ENCODE measurements around the gene CDK5RAP3.
A peak's percentile ranks its signal among the peaks of the same experiment; 100 is the strongest.

CDK5RAP3 gene

GRCh38 chr17:48002916-48003416, 32.1 kb downstream of the CDK5RAP3 start:
- DNase-seq (ENCODE audit: low read depth) = no peak
- no peak overlapping the region for H3K4me3 ChIP-seq (ENCODE audit: low read depth, low read length)
- TF ChIP-seq CTCF (IDR thresholded peaks at IDR 0.05; ENCODE audit: insufficient read depth, low read depth, low read length, missing control alignments) = no peak

- H3K4me3 ChIP-seq (ENCODE audit: low read depth, low read length) = no peak overlapping the region
- peak; percentile 37 for DNase-seq (ENCODE audit: low read depth)
- TF ChIP-seq CTCF (IDR thresholded peaks at IDR 0.05; ENCODE audit: insufficient read depth, low read depth, low read length, missing control alignments) = no peak
Measured at GRCh38 chr17:48003417-48004151, 32.7 kb downstream of the CDK5RAP3 start.

- H3K4me3 ChIP-seq (ENCODE audit: low read depth, low read length) = no peak overlapping the region
- no peak for TF ChIP-seq CTCF (IDR thresholded peaks at IDR 0.05; ENCODE audit: insufficient read depth, low read depth, low read length, missing control alignments)
- DNase-seq (ENCODE audit: low read depth) = no peak
Measured at GRCh38 chr17:48004983-48005382, 34.1 kb downstream of the CDK5RAP3 start.

- no peak for TF ChIP-seq CTCF (IDR thresholded peaks at IDR 0.05; ENCODE audit: insufficient read depth, low read depth, low read length, missing control alignments)
- H3K4me3 ChIP-seq (ENCODE audit: low read depth, low read length) = no peak overlapping the region
- DNase-seq (ENCODE audit: low read depth) = no peak
Measured at GRCh38 chr17:48006936-48007709, 36.2 kb downstream of the CDK5RAP3 start.

- DNase-seq (ENCODE audit: low read depth) = no peak
- no peak for TF ChIP-seq CTCF (IDR thresholded peaks at IDR 0.05; ENCODE audit: insufficient read depth, low read depth, low read length, missing control alignments)
- H3K4me3 ChIP-seq (ENCODE audit: low read depth, low read length) = no peak overlapping the region
Measured at GRCh38 chr17:48010193-48010592, 39.3 kb downstream of the CDK5RAP3 start.

GRCh38 chr17:48011405-48012150, 40.7 kb downstream of the CDK5RAP3 start:
- H3K4me3 ChIP-seq (ENCODE audit: low read depth, low read length) = peak overlapping the region; percentile 28
- DNase-seq (ENCODE audit: low read depth) = peak; percentile 40
- peak; percentile 56 for TF ChIP-seq CTCF (IDR thresholded peaks at IDR 0.05; ENCODE audit: insufficient read depth, low read depth, low read length, missing control alignments)

All from GM12865 (cell line).